ENCODE results near the gene DEFB123.

DNA sequence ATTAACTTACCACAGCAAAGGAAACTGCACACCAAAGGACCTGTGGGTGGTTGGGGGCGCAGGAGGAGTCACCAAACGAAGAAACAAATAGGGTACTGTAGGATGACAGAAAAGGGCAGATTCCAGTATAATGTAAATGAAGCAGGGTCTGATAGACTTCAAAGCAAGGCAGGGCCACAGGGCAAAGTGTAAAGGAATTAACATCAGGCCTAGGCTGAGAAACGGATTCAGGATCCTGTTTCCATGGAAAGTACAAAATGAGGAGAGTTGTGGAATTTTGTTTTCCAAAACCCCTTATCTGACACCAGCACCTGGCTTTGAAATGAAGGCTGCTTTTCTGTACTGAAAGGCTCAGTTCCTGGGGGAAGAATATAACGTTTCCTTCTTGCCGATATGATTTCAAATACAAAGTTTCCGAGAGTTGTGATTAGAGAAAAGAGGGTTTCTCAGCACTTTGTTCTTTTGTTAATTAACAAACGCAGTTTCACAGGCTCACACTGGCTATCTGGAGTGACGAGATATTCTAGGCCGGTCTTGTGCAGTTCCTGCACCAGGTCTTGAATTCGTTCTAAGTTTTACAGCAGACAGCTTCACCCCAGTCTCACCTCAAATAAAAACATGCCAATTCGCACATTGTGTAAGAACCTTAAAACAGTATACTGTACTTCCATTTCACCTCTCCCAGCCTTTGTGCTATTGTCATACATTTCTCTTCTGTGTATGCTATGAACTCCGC is 5.8 kb downstream of the DEFB123 start:
- TF ChIP-seq POLR2A (IDR thresholded peaks at IDR 0.05) (no peak), POLR2AphosphoS5 (IDR thresholded peaks at IDR 0.05; ENCODE audit: insufficient read depth in 1 of 2, low read depth in 1 of 2) (no peak)
- TF ChIP-seq, protein P1, sequence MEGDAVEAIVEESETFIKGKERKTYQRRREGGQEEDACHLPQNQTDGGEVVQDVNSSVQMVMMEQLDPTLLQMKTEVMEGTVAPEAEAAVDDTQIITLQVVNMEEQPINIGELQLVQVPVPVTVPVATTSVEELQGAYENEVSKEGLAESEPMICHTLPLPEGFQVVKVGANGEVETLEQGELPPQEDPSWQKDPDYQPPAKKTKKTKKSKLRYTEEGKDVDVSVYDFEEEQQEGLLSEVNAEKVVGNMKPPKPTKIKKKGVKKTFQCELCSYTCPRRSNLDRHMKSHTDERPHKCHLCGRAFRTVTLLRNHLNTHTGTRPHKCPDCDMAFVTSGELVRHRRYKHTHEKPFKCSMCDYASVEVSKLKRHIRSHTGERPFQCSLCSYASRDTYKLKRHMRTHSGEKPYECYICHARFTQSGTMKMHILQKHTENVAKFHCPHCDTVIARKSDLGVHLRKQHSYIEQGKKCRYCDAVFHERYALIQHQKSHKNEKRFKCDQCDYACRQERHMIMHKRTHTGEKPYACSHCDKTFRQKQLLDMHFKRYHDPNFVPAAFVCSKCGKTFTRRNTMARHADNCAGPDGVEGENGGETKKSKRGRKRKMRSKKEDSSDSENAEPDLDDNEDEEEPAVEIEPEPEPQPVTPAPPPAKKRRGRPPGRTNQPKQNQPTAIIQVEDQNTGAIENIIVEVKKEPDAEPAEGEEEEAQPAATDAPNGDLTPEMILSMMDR (IDR thresholded peaks at IDR 0.05), result no peak

Data from vagina (tissue), 2 donors.